A549 (cell line): ENCODE measurements around the gene DDX11. TPM values are rescaled to one million over a fixed set of nuclear protein-coding genes. Genes with fewer than 3 reads are reported as not detected.
"Not testable (repeated sequence)": the region's sequence is repeated elsewhere in the genome, so short reads cannot be mapped to it uniquely, and the experiment has no call there.

Source experiments
- ATAC-seq, 2 experiments: fragments of 200-7000 bp in 1 of 2; fragments of >200 bp in 1 of 2; cut with Nextera tagmentation in 1 of 2; cut with Tn5 transposase in 1 of 2; 3 replicates each; pipeline versions ENCODE4 v1.8.0 to v1.9.1; 2018 to 2020; ENCODE audit warnings: mild to moderate bottlenecking in 1 of 2, moderate library complexity in 1 of 2
- CTCF ChIA-PET: fragments of 300-600 bp; sonication (Branson Sonifier 250); formaldehyde crosslinking; extraction: SDS; loops from one replicate; lab custom pipeline; 2021; ENCODE audit warnings: antibody characterized with exemption, inconsistent platforms; lab: Yijun Ruan, JAX
- POLR2A ChIA-PET: fragments of 350-600 bp; formaldehyde crosslinking; extraction: SDS; loops from one replicate; lab custom pipeline; 2021; ENCODE audit warnings: antibody characterized with exemption, inconsistent platforms; lab: Yijun Ruan, JAX
- DNase-seq, 2 experiments: peaks; one replicate each; pipeline versions ENCODE4 v3.0.0 to v3.0.0-alpha.2; 2011 to 2016; ENCODE audit warnings: low read depth in 1 of 2, low spot score in 1 of 2
- FAIRE-seq: peaks from 2 replicates; lab custom pipeline; 2011; peaks lifted over from hg19 to GRCh38; lab: Jason Lieb, UNC
- H3K27ac ChIP-seq, 2 experiments: fragments of >200 bp; sonication (Bioruptor Twin); formaldehyde crosslinking; 3 replicates each; pipeline ENCODE4 v1.5.1; 2016 to 2017
- H3K4me1 ChIP-seq: fragments of >200 bp; sonication (Bioruptor Twin); formaldehyde crosslinking; 3 replicates; pipeline ENCODE4 v1.6.1; 2016
- H3K4me2 ChIP-seq: fragments of >200 bp; sonication (Bioruptor Twin); formaldehyde crosslinking; 3 replicates; pipeline ENCODE4 v1.6.1; 2016
- H3K4me3 ChIP-seq: fragments of >200 bp; sonication (Bioruptor Twin); formaldehyde crosslinking; 3 replicates; pipeline ENCODE4 v1.5.1; 2016
- H3K9me3 ChIP-seq: fragments of >200 bp; sonication (Bioruptor Twin); formaldehyde crosslinking; 3 replicates; pipeline ENCODE4 v1.6.1; 2016
- RAD21 ChIP-seq, 2 experiments: fragments of >200 bp in 1 of 2; sonication (Bioruptor Twin) in 1 of 2; formaldehyde crosslinking in 1 of 2; IDR thresholded peaks in 1 of 2; conservative IDR thresholded peaks in 1 of 2; 2 replicates in 1 of 2; 3 replicates in 1 of 2; pipeline ENCODE4 v1.6.1; 2012 to 2018; ENCODE audit warnings: inconsistent platforms in 1 of 2
- WGBS: methylation state at CpG from one replicate; pipeline ENCODE4 v1.1.6; 2017; ENCODE audit errors: missing lambda C conversion rate; 5-methylcytosine and 5-hydroxymethylcytosine counted together
- polyA plus RNA-seq, 4 experiments: library from polyadenylated mRNA; depleted of rRNA in 3 of 4; stranded (reverse); fragments of >200 nt; fragmentation: RNase III in 1 of 4; extraction: RNeasy Plus Mini Kit Qiagen cat#74134 plus additional on column Dnase treatment in 1 of 4; gene quantifications; 2 replicates in 3 of 4; 3 replicates in 1 of 4; pipeline ENCODE4 v1.2.3, GENCODE V29; 2011 to 2017
- TF ChIP-seq, protein P1 (sequence below): IDR thresholded peaks from 2 replicates; pipeline ENCODE4 v1.6.1; 2012; ENCODE audit warnings: low read depth, borderline replicate concordance
- TF ChIP-seq, protein P2 (sequence below): IDR thresholded peaks from 2 replicates; pipeline ENCODE4 v1.6.1; 2012
- TF ChIP-seq, protein P3 (sequence below): fragments of >200 bp; sonication (Bioruptor Twin); formaldehyde crosslinking; IDR thresholded peaks from 3 replicates; pipeline ENCODE4 v1.5.1; 2016

The DDX11 gene
- polyA plus RNA-seq, 2 of the 4 experiments (the other 2 are of a cell fraction): 36.7 to 69.2 TPM

DNA sequence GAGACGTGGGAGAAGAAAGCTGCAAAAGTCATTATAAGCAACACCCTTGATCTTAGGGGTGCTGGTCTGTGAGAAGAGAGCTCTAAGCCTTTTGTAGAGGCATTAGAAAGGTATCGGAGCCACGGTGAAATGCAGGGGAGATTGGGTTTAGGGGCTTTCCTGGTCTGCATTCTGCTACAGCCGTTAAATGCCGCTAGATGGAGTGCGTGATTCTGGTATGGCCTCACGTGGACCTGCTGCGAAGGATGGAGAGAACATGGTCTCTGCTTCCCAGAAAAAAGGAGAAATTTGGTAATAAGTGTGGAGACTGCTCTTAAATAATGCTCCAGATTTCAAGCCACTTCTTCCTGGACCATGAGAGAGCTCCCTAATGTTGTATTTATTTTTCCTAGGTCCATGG is 4.3 kb downstream of the DDX11 start:
- DNase-seq (peak; percentile 3 to 35), ATAC-seq (peak in 1 of 2 experiments; percentile 28; a peak in 3 of 6 replicates)
- POLR2A ChIA-PET: interaction anchor here (0.7 kb wide), 1 partner anchor 183 kb away, joined by 3 read pairs; no protein-coding TSS in a partner anchor
- H3K4me2 ChIP-seq: peak overlapping the region; percentile 58
- CTCF ChIA-PET: interaction anchor here (0.6 to 2.5 kb wide), 7 partner anchors 43 to 508 kb away, joined by 3 to 12 read pairs (median 3); no protein-coding TSS in a partner anchor
- peak overlapping the region; percentile 61 to 71 for H3K27ac ChIP-seq
- H3K9me3 ChIP-seq, H3K4me3 ChIP-seq, FAIRE-seq: not testable (repeated sequence)
- WGBS: 45% methylated on average over 8 of the region's 8 CpGs
- peaks cover 28% of the 10 kb centered on the region for H3K4me1 ChIP-seq
- TF ChIP-seq, protein P1, sequence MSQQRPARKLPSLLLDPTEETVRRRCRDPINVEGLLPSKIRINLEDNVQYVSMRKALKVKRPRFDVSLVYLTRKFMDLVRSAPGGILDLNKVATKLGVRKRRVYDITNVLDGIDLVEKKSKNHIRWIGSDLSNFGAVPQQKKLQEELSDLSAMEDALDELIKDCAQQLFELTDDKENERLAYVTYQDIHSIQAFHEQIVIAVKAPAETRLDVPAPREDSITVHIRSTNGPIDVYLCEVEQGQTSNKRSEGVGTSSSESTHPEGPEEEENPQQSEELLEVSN: 0 out of 2 replicates have a peak, but pooled peaks have one; percentile 41
- TF ChIP-seq, protein P2, sequence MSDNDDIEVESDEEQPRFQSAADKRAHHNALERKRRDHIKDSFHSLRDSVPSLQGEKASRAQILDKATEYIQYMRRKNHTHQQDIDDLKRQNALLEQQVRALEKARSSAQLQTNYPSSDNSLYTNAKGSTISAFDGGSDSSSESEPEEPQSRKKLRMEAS: peak; percentile 71
- TF ChIP-seq, protein P3, sequence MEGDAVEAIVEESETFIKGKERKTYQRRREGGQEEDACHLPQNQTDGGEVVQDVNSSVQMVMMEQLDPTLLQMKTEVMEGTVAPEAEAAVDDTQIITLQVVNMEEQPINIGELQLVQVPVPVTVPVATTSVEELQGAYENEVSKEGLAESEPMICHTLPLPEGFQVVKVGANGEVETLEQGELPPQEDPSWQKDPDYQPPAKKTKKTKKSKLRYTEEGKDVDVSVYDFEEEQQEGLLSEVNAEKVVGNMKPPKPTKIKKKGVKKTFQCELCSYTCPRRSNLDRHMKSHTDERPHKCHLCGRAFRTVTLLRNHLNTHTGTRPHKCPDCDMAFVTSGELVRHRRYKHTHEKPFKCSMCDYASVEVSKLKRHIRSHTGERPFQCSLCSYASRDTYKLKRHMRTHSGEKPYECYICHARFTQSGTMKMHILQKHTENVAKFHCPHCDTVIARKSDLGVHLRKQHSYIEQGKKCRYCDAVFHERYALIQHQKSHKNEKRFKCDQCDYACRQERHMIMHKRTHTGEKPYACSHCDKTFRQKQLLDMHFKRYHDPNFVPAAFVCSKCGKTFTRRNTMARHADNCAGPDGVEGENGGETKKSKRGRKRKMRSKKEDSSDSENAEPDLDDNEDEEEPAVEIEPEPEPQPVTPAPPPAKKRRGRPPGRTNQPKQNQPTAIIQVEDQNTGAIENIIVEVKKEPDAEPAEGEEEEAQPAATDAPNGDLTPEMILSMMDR: peak; percentile 33; the same call in 2 of the 3 replicates
- peak; percentile 37 to 43; a peak in 3 of 5 replicates for TF ChIP-seq RAD21 (conservative IDR thresholded peaks at IDR 0.05 in 1 of 2, IDR thresholded peaks at IDR 0.05 in 1 of 2)

DNA sequence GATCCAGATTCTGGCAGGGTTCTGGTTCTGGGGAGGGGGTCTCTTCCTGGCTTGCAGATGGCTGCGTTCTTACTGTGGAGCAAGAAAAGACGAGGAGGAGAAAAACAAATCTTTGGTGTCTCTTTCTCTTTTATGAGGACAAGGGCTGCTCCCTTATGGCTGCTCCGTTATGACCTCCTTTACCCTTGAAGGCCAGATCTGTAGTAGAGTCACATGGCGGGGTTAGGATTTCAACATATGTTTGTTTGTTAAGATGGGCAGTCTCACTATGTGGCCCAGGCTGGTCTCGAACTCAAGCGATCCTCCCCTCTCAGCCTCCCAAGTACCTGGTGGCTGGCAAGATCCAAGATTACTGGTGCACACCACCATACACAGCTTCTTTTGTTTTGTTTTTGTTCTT is 5.8 kb downstream of the DDX11 start:
- H3K4me1 ChIP-seq: peaks cover 28% of the 10 kb centered on the region
- POLR2A ChIA-PET, FAIRE-seq, ATAC-seq, H3K9me3 ChIP-seq, DNase-seq, H3K4me3 ChIP-seq: not testable (repeated sequence)
- WGBS: 89% methylated on average over 6 of the region's 6 CpGs
- peak overlapping the region; percentile 61 to 71; a peak in 3 of 6 replicates for H3K27ac ChIP-seq
- peak overlapping the region; percentile 58; the same call in 1 of the 3 replicates for H3K4me2 ChIP-seq
- CTCF ChIA-PET: interaction anchor here (1.3 to 2.5 kb wide), 3 partner anchors 159 to 229 kb away, joined by 3 to 12 read pairs (median 9); no protein-coding TSS in a partner anchor

DNA sequence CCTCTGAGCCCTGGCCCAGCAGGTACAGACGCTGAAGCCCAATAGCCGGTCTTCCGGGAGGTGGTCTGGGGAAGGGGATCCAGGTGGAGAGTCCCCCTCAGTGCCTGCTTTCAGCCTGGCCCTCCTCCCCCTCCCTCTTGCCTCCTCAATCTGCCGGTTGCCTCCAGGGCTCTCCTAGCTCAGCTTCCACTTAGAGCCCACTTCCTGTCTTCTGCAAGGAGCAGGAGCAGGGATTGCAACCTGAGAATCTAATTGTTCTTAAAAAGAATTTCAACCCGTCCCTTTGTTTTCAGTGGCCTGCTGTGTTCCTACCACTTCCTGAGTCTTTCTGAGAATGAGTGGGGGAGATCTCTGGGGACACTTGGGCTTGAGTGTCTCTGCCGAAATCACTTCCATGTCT is 6.6 kb downstream of the DDX11 start:
- POLR2A ChIA-PET, DNase-seq, H3K4me2 ChIP-seq, CTCF ChIA-PET, FAIRE-seq, H3K4me3 ChIP-seq, H3K9me3 ChIP-seq, ATAC-seq: not testable (repeated sequence)
- WGBS: 93% methylated on average over 6 of the region's 6 CpGs
- peaks cover 27% of the 10 kb centered on the region for H3K4me1 ChIP-seq
- H3K27ac ChIP-seq: peak overlapping the region in 1 of 2 experiments; percentile 58; a peak in 2 of 6 replicates

DNA sequence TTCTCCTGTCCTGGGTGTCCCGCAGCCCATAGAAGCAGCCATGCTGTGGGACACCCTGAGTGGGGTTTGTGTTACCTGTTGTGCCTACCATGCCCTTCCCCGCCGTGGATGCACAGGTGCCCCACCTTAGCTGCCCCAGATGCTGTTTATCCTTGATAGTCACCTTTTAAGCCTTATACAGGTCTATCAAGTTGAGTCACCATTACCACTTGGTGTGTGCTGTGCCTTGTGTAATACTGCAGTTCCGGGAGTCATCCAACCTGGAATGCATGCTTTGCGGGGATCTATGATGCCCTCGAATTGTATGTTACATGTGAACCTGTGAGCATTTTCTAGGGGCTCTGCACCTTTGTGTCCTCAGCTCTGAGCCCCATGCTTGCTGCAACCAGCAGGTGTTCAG is 7.6 kb downstream of the DDX11 start:
- H3K4me1 ChIP-seq: peaks cover 21% of the 10 kb centered on the region
- H3K4me2 ChIP-seq, POLR2A ChIA-PET, ATAC-seq, DNase-seq, H3K9me3 ChIP-seq, H3K4me3 ChIP-seq, H3K27ac ChIP-seq, FAIRE-seq, CTCF ChIA-PET: not testable (repeated sequence)
- WGBS: 88% methylated on average over 6 of the region's 6 CpGs

DNA sequence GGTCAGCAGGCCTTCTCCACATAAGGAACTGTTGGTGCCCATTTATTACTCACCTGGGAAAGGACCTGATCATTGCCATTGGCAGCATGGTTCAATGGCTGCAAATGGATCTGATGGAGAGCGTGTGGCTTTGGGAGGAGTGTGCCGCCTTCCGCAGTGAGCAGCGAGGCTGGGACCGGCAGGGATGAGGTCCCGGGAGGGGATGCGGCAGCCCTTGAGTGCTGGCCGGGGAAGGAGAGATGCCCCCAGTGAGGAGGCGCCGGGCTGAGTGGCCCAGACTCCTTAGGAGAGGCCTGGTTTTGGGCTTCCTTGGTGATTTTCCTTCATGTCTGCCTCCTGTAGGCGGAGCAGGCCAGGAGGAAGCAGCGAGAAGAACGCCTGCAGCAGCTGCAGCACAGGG is 10.6 kb downstream of the DDX11 start:
- DNase-seq, H3K4me1 ChIP-seq, ATAC-seq, H3K27ac ChIP-seq, H3K4me2 ChIP-seq, FAIRE-seq, H3K4me3 ChIP-seq, H3K9me3 ChIP-seq, POLR2A ChIA-PET, CTCF ChIA-PET: not testable (repeated sequence)
- 96% methylated on average over 13 of the region's 13 CpGs for WGBS

DNA sequence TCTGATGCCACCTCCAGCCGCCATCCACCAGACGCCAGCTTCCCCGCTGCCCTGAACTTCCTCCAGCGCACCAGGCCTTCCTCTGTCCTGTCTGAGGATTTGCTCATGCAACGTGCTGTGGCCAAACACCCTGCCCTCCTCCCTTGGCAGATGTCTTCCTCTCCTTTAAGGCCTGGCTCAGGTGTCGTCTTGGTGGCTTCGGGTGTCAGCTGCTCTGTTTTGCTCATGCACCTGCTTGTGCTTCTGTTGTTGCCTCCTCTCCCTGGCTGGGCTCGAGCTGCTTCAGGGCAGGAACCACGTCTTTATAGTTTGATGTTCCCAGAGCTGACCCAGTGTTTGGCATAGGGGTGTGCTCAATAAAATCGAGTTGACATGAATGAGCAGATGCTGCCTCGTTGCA is 12.4 kb downstream of the DDX11 start:
- H3K4me1 ChIP-seq, DNase-seq, H3K9me3 ChIP-seq, POLR2A ChIA-PET, FAIRE-seq, H3K27ac ChIP-seq, ATAC-seq, H3K4me3 ChIP-seq, H3K4me2 ChIP-seq, CTCF ChIA-PET: not testable (repeated sequence)
- 81% methylated on average over 11 of the region's 11 CpGs for WGBS

DNA sequence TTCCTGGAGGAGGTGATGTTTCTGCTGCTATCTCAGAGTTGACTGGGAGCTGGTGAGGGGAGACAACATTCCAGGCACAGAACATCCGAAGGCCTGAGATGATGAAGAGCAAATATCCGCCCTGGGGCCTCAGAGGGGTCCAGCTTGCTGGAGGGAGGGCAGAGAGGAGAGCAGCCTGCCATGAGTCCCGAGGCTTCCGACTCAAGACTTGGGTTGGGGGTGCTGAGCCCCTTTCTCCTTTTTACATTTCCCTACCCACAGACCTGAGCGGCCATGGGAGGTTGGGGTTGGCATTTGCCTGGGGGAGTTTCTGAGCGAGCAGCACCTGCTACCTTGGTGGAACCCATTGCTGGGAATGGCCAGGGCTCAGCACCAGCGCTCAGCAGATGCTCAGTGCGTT is 13.8 kb downstream of the DDX11 start:
- FAIRE-seq, H3K27ac ChIP-seq, ATAC-seq, H3K4me3 ChIP-seq, DNase-seq, H3K4me2 ChIP-seq, H3K9me3 ChIP-seq, POLR2A ChIA-PET, CTCF ChIA-PET, H3K4me1 ChIP-seq: not testable (repeated sequence)
- WGBS: 89% methylated on average over 7 of the region's 8 CpGs

DNA sequence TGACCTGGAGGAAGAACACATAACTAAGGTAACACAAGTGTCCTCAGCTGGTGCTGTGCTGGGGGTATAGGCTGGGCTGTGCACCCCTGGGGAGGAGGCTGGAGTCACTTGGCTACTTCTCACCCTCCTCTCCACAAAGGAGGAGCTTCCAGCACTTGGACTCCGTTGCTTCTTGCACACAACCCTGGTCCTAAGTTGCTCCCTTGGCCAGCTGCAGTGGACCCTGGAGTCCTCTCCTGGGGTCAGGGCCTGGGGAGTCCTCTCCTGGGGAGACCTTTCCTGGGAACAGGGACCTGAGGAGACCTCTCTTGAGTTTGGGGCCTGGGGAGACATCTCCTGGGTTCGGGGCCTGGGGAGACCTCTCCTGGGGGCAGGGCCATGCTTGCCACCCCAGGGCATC is 14.3 kb downstream of the DDX11 start:
- H3K4me2 ChIP-seq, H3K27ac ChIP-seq, ATAC-seq, FAIRE-seq, H3K9me3 ChIP-seq, CTCF ChIA-PET, H3K4me1 ChIP-seq, H3K4me3 ChIP-seq, POLR2A ChIA-PET, DNase-seq: not testable (repeated sequence)
- WGBS: 71% methylated on average over 1 of the region's 2 CpGs
